ENCODE data around the gene APOBEC3F. TPM values are rescaled to one million over a fixed set of nuclear protein-coding genes. Genes with fewer than 3 reads are reported as not detected.

APOBEC3F gene
- total and polyA plus RNA-seq, 9 donors = 7.4 to 51.4 (median 30.2) TPM

DNA sequence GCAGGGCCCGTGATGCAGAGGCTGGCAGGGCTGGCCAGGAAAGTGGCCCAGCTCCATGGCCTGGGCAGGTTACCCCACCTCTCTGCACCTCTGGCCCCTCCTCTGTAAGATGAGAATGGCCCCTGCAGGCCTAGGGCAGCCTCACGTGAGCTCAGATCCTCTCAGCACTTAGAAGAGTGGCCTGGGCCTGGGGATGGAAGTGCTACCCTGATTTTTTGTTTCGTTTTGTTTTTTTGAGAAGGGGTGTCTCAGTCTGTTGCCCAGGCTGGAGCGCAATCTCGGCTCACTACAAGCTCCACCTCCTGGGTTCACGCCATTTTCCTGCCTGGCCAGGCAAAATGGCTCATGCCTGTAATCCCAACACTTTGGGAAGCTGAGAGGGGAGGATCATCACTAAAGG is 57.4 kb downstream of the APOBEC3F start:
- DNase-seq = no peak
- WGBS, 3 donors = 67 to 82% (median 70%) methylated on average over 6 of the region's 6 CpGs
- H3K27ac ChIP-seq = no peak overlapping the region

DNA sequence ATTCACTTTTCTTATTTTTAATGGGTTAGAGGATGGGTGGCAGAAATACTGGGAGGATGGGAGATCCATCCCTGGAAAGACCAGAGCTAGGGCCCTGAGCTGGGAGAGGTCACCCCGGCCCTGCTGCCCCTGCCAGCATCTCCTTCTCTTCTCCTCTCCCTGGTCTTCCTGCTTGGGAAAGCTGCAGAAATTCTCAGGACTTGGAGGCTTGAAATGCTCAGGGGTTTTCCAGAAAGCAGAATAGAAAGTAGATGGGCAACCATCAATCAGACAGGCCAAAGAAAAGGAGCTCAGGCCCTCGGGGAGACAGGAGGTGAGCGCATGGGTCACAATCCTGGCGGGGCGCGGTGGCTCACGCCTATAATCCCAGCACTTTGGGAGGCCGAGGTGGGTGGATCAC is 57.9 kb downstream of the APOBEC3F start:
- TF ChIP-seq EP300 (IDR thresholded peaks at IDR 0.05) = no peak
- TF ChIP-seq, protein P1, sequence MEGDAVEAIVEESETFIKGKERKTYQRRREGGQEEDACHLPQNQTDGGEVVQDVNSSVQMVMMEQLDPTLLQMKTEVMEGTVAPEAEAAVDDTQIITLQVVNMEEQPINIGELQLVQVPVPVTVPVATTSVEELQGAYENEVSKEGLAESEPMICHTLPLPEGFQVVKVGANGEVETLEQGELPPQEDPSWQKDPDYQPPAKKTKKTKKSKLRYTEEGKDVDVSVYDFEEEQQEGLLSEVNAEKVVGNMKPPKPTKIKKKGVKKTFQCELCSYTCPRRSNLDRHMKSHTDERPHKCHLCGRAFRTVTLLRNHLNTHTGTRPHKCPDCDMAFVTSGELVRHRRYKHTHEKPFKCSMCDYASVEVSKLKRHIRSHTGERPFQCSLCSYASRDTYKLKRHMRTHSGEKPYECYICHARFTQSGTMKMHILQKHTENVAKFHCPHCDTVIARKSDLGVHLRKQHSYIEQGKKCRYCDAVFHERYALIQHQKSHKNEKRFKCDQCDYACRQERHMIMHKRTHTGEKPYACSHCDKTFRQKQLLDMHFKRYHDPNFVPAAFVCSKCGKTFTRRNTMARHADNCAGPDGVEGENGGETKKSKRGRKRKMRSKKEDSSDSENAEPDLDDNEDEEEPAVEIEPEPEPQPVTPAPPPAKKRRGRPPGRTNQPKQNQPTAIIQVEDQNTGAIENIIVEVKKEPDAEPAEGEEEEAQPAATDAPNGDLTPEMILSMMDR (IDR thresholded peaks at IDR 0.05) = no peak
- TF ChIP-seq POLR2A (IDR thresholded peaks at IDR 0.05) = no peak
- no peak for DNase-seq
- 87 to 93% (median 93%) methylated on average over 8 of the region's 8 CpGs for WGBS, 3 donors
- Histone ChIP-seq H3K4me1 (ENCODE audit: insufficient read depth) (no peaks in the 10 kb centered on the region), H3K36me3 (no peaks in the 10 kb centered on the region), H3K27me3 (no peaks in the 10 kb centered on the region), H3K4me3 (no peak overlapping the region), H3K27ac (no peak overlapping the region), H3K9me3 (no peaks in the 10 kb centered on the region)
- intact Hi-C loops (cut with DNase I) = no loop called here

More for the DNA sequence above, 57.4 kb downstream of the APOBEC3F start:
- Histone ChIP-seq H3K36me3 (no peaks in the 10 kb centered on the region), H3K27me3 (no peaks in the 10 kb centered on the region), H3K9me3 (no peaks in the 10 kb centered on the region), H3K4me1 (ENCODE audit: insufficient read depth) (no peaks in the 10 kb centered on the region), H3K4me3 (no peak overlapping the region)
- intact Hi-C loops (cut with DNase I) = no loop called here
- TF ChIP-seq EP300 (IDR thresholded peaks at IDR 0.05) (no peak), POLR2A (IDR thresholded peaks at IDR 0.05) (no peak)
- TF ChIP-seq, protein P1 (IDR thresholded peaks at IDR 0.05) = no peak

DNA sequence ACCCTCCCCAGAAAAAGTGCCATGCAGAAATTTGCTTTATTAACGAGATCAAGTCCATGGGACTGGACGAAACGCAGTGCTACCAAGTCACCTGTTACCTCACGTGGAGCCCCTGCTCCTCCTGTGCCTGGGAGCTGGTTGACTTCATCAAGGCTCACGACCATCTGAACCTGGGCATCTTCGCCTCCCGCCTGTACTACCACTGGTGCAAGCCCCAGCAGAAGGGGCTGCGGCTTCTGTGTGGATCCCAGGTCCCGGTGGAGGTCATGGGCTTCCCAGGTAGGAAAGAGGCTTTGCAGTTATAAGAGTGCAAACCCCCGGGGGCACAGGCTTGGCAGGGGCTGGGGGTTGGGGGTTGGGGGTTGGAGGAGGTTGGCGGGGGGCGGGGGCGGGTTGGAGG is 60.6 kb downstream of the APOBEC3F start:
- H3K27me3 ChIP-seq = no peaks in the 10 kb centered on the region
- H3K36me3 ChIP-seq = no peaks in the 10 kb centered on the region
- intact Hi-C loops (cut with DNase I) = no loop called here
- TF ChIP-seq EP300 (IDR thresholded peaks at IDR 0.05) = no peak
- TF ChIP-seq, protein P1 (IDR thresholded peaks at IDR 0.05) = no peak
- no peak for TF ChIP-seq POLR2A (IDR thresholded peaks at IDR 0.05)
- WGBS, 3 donors = 75 to 80% (median 77%) methylated on average over 10 of the region's 13 CpGs
- no peak overlapping the region for H3K27ac ChIP-seq
- no peak for DNase-seq
- H3K4me1 ChIP-seq (ENCODE audit: insufficient read depth) = no peaks in the 10 kb centered on the region
- no peak overlapping the region for H3K4me3 ChIP-seq
- no peaks in the 10 kb centered on the region for H3K9me3 ChIP-seq

DNA sequence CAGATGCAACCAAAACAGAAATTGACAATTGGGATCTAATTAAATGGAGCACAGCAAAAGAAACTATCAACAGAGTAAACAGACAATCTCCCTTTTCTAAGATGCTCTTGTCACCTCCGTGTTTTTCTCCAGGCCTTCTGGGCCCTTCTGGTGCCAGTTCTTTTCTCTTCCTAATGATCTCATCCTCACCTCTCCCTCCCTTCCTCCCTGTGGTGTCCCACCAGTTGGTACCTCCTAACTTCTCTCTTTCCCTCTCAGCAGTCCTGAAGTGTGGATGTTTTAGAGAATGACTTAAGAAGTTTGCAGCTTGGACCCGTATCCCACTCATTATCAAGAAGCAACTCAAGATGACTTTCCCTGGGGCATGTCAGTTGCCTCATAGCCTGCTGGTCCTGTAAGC is 62.8 kb downstream of the APOBEC3F start:
- DNase-seq = no peak
- intact Hi-C loops (cut with DNase I) = no loop called here
- TF ChIP-seq EP300 (IDR thresholded peaks at IDR 0.05) = no peak
- TF ChIP-seq, protein P1 (IDR thresholded peaks at IDR 0.05) = no peak
- TF ChIP-seq POLR2A (IDR thresholded peaks at IDR 0.05) = no peak
- Histone ChIP-seq H3K27ac (no peak overlapping the region), H3K27me3 (no peaks in the 10 kb centered on the region), H3K4me3 (no peak overlapping the region), H3K9me3 (no peaks in the 10 kb centered on the region), H3K36me3 (no peaks in the 10 kb centered on the region), H3K4me1 (ENCODE audit: insufficient read depth) (no peaks in the 10 kb centered on the region)
- WGBS, 3 donors = 74 to 79% (median 79%) methylated on average over 2 of the region's 2 CpGs

Small RNAs within 50 kb of the gene (small RNA-seq; reads per million reads assigned to genes)
- gene AL022318.2 = not detected

Other genes with a start within 250 kb of the APOBEC3F start
- 10 to 100 TPM; 12.1 to 26.4 (median 16.3) TPM for gene DNAL4, start 246.7 kb upstream of the APOBEC3F start, total RNA-seq
- gene DNAL4, start 246.7 kb upstream of the APOBEC3F start, polyA plus RNA-seq = 10 to 100 TPM; 12.2 to 23.5 TPM
- gene NPTXR, start 196.8 kb upstream of the APOBEC3F start, total RNA-seq = 10 to 100 TPM in 5 of 7 donors, 1 to 10 TPM in 2; 5.2 to 23.1 (median 15.4) TPM
- gene NPTXR, start 196.8 kb upstream of the APOBEC3F start, polyA plus RNA-seq = 1 to 10 TPM; 5.3 to 6.3 TPM
- 100 to 1,000 TPM in 5 of 7 donors, 10 to 100 TPM in 2; 32.7 to 175 (median 120) TPM for gene CBX6, start 168.6 kb upstream of the APOBEC3F start, total RNA-seq
- gene CBX6, start 168.6 kb upstream of the APOBEC3F start, polyA plus RNA-seq = 10 to 100 TPM; 22.6 to 26.4 TPM
- under 1 TPM in 3 of 7 donors, not detected in 4; 0.50 to 0.95 (median 0.64) TPM for gene APOBEC3A, start 83.3 kb upstream of the APOBEC3F start, total RNA-seq
- gene APOBEC3A, start 83.3 kb upstream of the APOBEC3F start, polyA plus RNA-seq = 1 to 10 TPM in 1 of 2 donors, under 1 TPM in 1; 0.10 to 1.2 TPM
- gene APOBEC3B, start 58.5 kb upstream of the APOBEC3F start, total RNA-seq = 1 to 10 TPM in 4 of 7 donors, under 1 TPM in 2, not detected in 1; 0.43 to 1.9 (median 1.4) TPM
- under 1 TPM; 0.70 to 0.98 TPM for gene APOBEC3B, start 58.5 kb upstream of the APOBEC3F start, polyA plus RNA-seq
- gene APOBEC3C, start 26.6 kb upstream of the APOBEC3F start, total RNA-seq = 10 to 100 TPM in 6 of 7 donors, 1 to 10 TPM in 1; 7.0 to 63.4 (median 52.4) TPM
- 10 to 100 TPM; 35.1 to 88.9 TPM for gene APOBEC3C, start 26.6 kb upstream of the APOBEC3F start, polyA plus RNA-seq
- gene APOBEC3D, start 19.7 kb upstream of the APOBEC3F start, total RNA-seq = 1 to 10 TPM; 2.3 to 9.8 (median 6.3) TPM
- 1 to 10 TPM; 4.8 to 5.0 TPM for gene APOBEC3D, start 19.7 kb upstream of the APOBEC3F start, polyA plus RNA-seq
- gene APOBEC3G, start 36.4 kb downstream of the APOBEC3F start, total RNA-seq = 10 to 100 TPM; 13.2 to 36.5 (median 24.7) TPM
- gene APOBEC3G, start 36.4 kb downstream of the APOBEC3F start, polyA plus RNA-seq = 10 to 100 TPM; 19.6 to 36.3 TPM
- gene APOBEC3H, start 56.4 kb downstream of the APOBEC3F start, total RNA-seq = under 1 TPM in 2 of 7 donors, not detected in 5; 0.23 to 0.31 TPM
- gene APOBEC3H, start 56.4 kb downstream of the APOBEC3F start, polyA plus RNA-seq = under 1 TPM in 1 of 2 donors, not detected in 1; 0.97 TPM
- gene CBX7, start 111.8 kb downstream of the APOBEC3F start, total RNA-seq = 100 to 1,000 TPM in 1 of 7 donors, 10 to 100 TPM in 6; 47.2 to 107 (median 84.9) TPM
- gene CBX7, start 111.8 kb downstream of the APOBEC3F start, polyA plus RNA-seq = 10 to 100 TPM; 40.7 to 96.9 TPM
- gene PDGFB, start 204.1 kb downstream of the APOBEC3F start, total RNA-seq = 10 to 100 TPM in 1 of 7 donors, 1 to 10 TPM in 6; 3.9 to 10.7 (median 5.5) TPM
- gene PDGFB, start 204.1 kb downstream of the APOBEC3F start, polyA plus RNA-seq = 1 to 10 TPM; 5.0 to 7.9 TPM